Inflammatory macrophage (primary cell): ENCODE results near the gene MPP2.
A peak's percentile ranks its signal among the peaks of the same experiment; 100 is the strongest.

Experiments
- DNase-seq, 2 donors: peaks; one replicate each; pipeline ENCODE4 v3.0.0-alpha.2; 2020 to 2022

MPP2 gene

GRCh38 chr17:43928609-43929008 is 21.3 kb upstream of the MPP2 start:
- no peak for DNase-seq

- DNase-seq, result peak in 1 of 2 donors; percentile 19
Observed at GRCh38 chr17:43927929-43928328, 20.6 kb upstream of the MPP2 start.

GRCh38 chr17:43927060-43927864 is 19.9 kb upstream of the MPP2 start:
- DNase-seq, result no peak

GRCh38 chr17:43924558-43924957 is 17.2 kb upstream of the MPP2 start:
- DNase-seq, result no peak

GRCh38 chr17:43920500-43921095 is 13.3 kb upstream of the MPP2 start:
- DNase-seq, result no peak

GRCh38 chr17:43918026-43918389 is 10.7 kb upstream of the MPP2 start:
- DNase-seq, result no peak

GRCh38 chr17:43917348-43918025 is 10.2 kb upstream of the MPP2 start:
- peak; percentile 36 to 54 for DNase-seq

- DNase-seq, result no peak
Observed at GRCh38 chr17:43917016-43917347, 9.6 kb upstream of the MPP2 start.

GRCh38 chr17:43916385-43916784 is 9.0 kb upstream of the MPP2 start:
- DNase-seq, result no peak

- no peak for DNase-seq
Observed at GRCh38 chr17:43915559-43915958, 8.2 kb upstream of the MPP2 start.

GRCh38 chr17:43914451-43914850 is 7.1 kb upstream of the MPP2 start:
- no peak for DNase-seq

- DNase-seq, result no peak
Observed at GRCh38 chr17:43913584-43913983, 6.2 kb upstream of the MPP2 start.

GRCh38 chr17:43912635-43913304 is 5.4 kb upstream of the MPP2 start:
- DNase-seq, result no peak

GRCh38 chr17:43911904-43912303 is 4.6 kb upstream of the MPP2 start:
- DNase-seq, result no peak

GRCh38 chr17:43909537-43910231 is 2.3 kb upstream of the MPP2 start:
- no peak for DNase-seq

- no peak for DNase-seq
Observed at GRCh38 chr17:43907998-43908721, 824 bp upstream of the MPP2 start.

- no peak for DNase-seq
Observed at GRCh38 chr17:43906951-43907424, 348 bp downstream of the MPP2 start.

- no peak for DNase-seq
Observed at GRCh38 chr17:43905985-43906852, 1.1 kb downstream of the MPP2 start.

- no peak for DNase-seq
Observed at GRCh38 chr17:43905400-43905984, 1.8 kb downstream of the MPP2 start.

- DNase-seq, result no peak
Observed at GRCh38 chr17:43901861-43902589, 5.3 kb downstream of the MPP2 start.
